Ovary (tissue), 9 donors: ENCODE results near the gene KCNQ4. TPM values are rescaled to one million over a fixed set of nuclear protein-coding genes. Genes with fewer than 3 reads are reported as not detected.

ENCODE experiments used
- DNase-seq, 5 donors: peaks; one replicate each; pipeline ENCODE4 v3.0.0-alpha.2; 2019 to 2020
- H3K27ac ChIP-seq, 2 donors: fragments of 200-600 bp; one replicate each; pipeline versions ENCODE4 v1.5.1 to v1.8.0; 2019 to 2022
- H3K27me3 ChIP-seq: fragments of 200-600 bp; one replicate; pipeline ENCODE4 v1.8.0; 2022
- H3K36me3 ChIP-seq: fragments of 200-600 bp; sonication (generic); one replicate; pipeline ENCODE4 v1.5.1; 2019
- H3K4me1 ChIP-seq: one replicate; pipeline ENCODE4 v1.8.1; 2013; ENCODE audit warnings: mild to moderate bottlenecking, moderate library complexity; ENCODE audit not compliant: insufficient read depth
- H3K4me3 ChIP-seq: fragments of 200-600 bp; sonication (generic); one replicate; pipeline ENCODE4 v1.5.1; 2017
- H3K9me3 ChIP-seq, 2 donors: fragments of 200-600 bp in 1 of 2; sonication (generic) in 1 of 2; one replicate each; pipeline versions ENCODE4 v1.5.1 to v1.8.1; 2013 to 2019; ENCODE audit warnings: mild to moderate bottlenecking in 1 of 2, moderate library complexity in 1 of 2
- EP300 ChIP-seq: sonication (generic); formaldehyde crosslinking; IDR thresholded peaks from one replicate; pipeline ENCODE4 v1.6.1; 2017; ENCODE audit warnings: antibody characterized with exemption
- POLR2A ChIP-seq: fragments of 450-650 bp; IDR thresholded peaks from one replicate; pipeline ENCODE4 v1.6.1; 2017; ENCODE audit warnings: antibody characterized with exemption, mild to moderate bottlenecking, moderate library complexity
- WGBS, 3 donors: extraction: QIAGEN DNeasy Blood & Tissue Kit in 1 of 3; methylation state at CpG; one replicate each; pipeline versions ENCODE4 v1.1.5 to v1.1.7; 2013 to 2017; 5-methylcytosine and 5-hydroxymethylcytosine counted together
- intact Hi-C, 4 donors: fragments of 100-400 bp; cut with DNase I; formaldehyde crosslinking; loops; one replicate each; pipeline versions ENCODE4 v1.11.0 to v1.15.1; 2022 to 2023
- polyA plus RNA-seq, 2 donors: library from polyadenylated mRNA; stranded (reverse); fragments of 200-250 nt in 1 of 2; fragments of 350-450 nt in 1 of 2; fragmentation: Illumina TruSeq in 1 of 2; extraction: RNeasy Lipid Tissue Mini Kit (QIAGEN cat#74804) in 1 of 2; gene quantifications; one replicate each; pipeline ENCODE4 v1.2.3, GENCODE V29; 2013 to 2014
- total RNA-seq, 7 donors: library from RNA; depleted of rRNA in 2 of 7; stranded (reverse); fragments of >200 nt in 2 of 7; fragmentation: NEBNext Ultra II Directional in 3 of 7; extraction: Animal tissue kit (Norgen Biotek cat#: 25700) in 3 of 7; gene quantifications; one replicate each; pipeline versions ENCODE4 v1.1.0 to v1.2.4, GENCODE V29; 2016 to 2023
- TF ChIP-seq, protein P1 (sequence below), 3 donors: fragments of 450-650 bp in 2 of 3; fragments of 200-600 bp in 1 of 3; IDR thresholded peaks; one replicate each; pipeline versions ENCODE4 v1.5.1 to v1.8.0; 2016 to 2022; ENCODE audit warnings: antibody characterized with exemption in 3 of 3, mild to moderate bottlenecking in 1 of 3
- donor health status: DM: no; HTN: no; CAD: no; lungs with moderate emphysema.
- donor health status: DM: no; HTN: no; CAD: no.
- donor health status: Bipolar disorder and iron deficiency.
- donor health status: DM: yes; HTN: yes; CAD: no.
- donor health status: DM: no; HTN: no; CAD: no.
- donor health status: DM: yes; HTN: yes; CAD: no.

KCNQ4 gene
- total and polyA plus RNA-seq, 9 donors, result 0.36 to 3.1 (median 0.84) TPM

DNA sequence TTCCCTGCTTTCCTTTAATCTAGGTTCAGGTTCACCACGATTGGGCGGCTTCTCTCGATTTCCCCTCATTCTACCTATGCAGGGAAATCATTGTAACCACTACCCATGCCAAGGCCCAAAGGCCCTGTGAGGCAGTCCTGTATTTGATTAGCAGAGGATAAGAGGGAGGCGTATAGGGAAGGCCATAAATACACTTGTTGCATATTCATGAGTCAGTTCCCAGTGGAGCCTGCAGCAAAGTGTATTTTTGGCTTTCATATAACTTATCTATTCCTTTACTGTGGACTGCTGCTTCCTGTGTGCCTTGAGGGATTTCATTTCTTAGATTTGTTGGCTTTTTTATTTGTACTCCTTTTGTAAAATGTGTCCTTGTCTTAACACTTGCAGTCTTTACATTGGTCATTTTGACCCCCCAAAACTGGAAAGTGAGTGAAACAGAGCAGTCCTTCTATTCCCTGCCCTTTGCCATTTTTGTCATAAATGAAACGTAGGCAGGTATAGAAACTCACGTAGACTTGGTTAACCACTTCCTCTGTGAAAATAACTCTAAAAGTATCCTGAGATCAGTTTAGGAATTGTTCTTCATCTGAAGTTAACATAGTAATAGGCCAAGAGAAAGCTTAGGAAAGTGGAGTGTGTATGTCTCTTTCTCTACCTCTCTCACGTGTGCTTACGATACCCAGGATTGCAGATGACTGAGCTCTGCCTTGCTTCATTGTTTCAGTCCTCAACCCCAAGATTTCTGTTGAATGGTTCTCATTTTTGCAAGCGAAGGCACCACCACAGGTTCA is 19.6 kb upstream of the KCNQ4 start:
- Histone ChIP-seq H3K4me1 (no peaks in the 10 kb centered on the region), H3K27ac (no peak overlapping the region), H3K9me3 (no peaks in the 10 kb centered on the region), H3K4me3 (no peak overlapping the region), H3K36me3 (no peaks in the 10 kb centered on the region), H3K27me3 (no peaks in the 10 kb centered on the region)
- 89 to 90% (median 89%) methylated on average over 9 of the region's 9 CpGs for WGBS, 3 donors
- TF ChIP-seq EP300 (no peak), POLR2A (no peak)
- TF ChIP-seq, protein P1, sequence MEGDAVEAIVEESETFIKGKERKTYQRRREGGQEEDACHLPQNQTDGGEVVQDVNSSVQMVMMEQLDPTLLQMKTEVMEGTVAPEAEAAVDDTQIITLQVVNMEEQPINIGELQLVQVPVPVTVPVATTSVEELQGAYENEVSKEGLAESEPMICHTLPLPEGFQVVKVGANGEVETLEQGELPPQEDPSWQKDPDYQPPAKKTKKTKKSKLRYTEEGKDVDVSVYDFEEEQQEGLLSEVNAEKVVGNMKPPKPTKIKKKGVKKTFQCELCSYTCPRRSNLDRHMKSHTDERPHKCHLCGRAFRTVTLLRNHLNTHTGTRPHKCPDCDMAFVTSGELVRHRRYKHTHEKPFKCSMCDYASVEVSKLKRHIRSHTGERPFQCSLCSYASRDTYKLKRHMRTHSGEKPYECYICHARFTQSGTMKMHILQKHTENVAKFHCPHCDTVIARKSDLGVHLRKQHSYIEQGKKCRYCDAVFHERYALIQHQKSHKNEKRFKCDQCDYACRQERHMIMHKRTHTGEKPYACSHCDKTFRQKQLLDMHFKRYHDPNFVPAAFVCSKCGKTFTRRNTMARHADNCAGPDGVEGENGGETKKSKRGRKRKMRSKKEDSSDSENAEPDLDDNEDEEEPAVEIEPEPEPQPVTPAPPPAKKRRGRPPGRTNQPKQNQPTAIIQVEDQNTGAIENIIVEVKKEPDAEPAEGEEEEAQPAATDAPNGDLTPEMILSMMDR (IDR thresholded peaks at IDR 0.05), result no peak
- intact Hi-C loops, result no loop called here
- DNase-seq, result no peak

DNA sequence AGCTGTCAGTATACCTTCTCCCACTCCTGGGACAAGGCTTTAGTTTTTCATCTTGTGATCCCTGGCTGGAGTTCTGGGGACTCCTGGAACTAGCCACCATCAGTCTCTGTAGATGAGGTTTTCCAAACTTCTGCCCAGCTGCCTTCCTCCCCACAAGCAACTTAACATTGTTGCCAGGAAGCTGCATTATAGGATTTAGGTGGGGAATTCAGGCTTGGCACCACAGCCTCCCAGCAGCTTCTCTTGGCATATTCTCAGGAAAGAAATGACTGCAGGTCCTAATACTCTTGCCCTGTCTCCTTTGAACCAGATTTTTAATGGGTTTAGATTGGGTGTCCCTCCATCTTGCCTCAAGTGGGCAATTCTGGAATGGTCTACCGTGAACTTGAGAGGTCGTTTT is 18.6 kb upstream of the KCNQ4 start:
- H3K27me3 ChIP-seq, result no peaks in the 10 kb centered on the region
- no peak overlapping the region for H3K27ac ChIP-seq
- TF ChIP-seq POLR2A (no peak), EP300 (no peak)
- TF ChIP-seq, protein P1 (IDR thresholded peaks at IDR 0.05), result no peak
- intact Hi-C loops, result no loop called here
- H3K4me3 ChIP-seq, result no peak overlapping the region
- no peak for DNase-seq
- no peaks in the 10 kb centered on the region for H3K36me3 ChIP-seq
- no peaks in the 10 kb centered on the region for H3K9me3 ChIP-seq
- WGBS, 3 donors, result 69 to 88% (median 80%) methylated on average over 2 of the region's 2 CpGs
- H3K4me1 ChIP-seq, result no peaks in the 10 kb centered on the region

DNA sequence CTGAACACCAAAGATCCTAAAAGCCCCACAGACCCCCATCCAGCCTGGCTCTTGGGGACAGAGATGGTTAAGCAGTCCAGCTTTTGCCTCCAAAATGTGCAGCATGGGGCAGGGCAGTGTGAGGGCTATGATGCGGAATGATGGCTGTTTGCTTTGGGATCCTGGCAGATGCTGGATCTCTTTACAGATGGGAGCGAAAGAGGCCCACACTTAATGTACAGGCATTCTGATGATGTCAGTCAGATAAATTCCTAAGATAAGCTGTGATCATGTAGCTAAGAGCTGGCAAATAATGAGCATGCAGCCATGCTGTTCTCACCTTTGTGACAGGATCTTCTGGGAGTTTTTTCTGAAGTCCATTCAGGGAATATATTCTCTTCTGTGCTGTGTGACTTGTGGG is 17.6 kb upstream of the KCNQ4 start:
- Histone ChIP-seq H3K36me3 (no peaks in the 10 kb centered on the region), H3K4me1 (no peaks in the 10 kb centered on the region), H3K4me3 (no peak overlapping the region), H3K9me3 (no peaks in the 10 kb centered on the region), H3K27ac (no peak overlapping the region), H3K27me3 (no peaks in the 10 kb centered on the region)
- TF ChIP-seq EP300 (no peak), POLR2A (no peak)
- TF ChIP-seq, protein P1 (IDR thresholded peaks at IDR 0.05), result no peak
- no peak for DNase-seq
- intact Hi-C loops, result no loop called here
- WGBS, 3 donors, result 96 to 100% (median 96%) methylated on average over 2 of the region's 2 CpGs

DNA sequence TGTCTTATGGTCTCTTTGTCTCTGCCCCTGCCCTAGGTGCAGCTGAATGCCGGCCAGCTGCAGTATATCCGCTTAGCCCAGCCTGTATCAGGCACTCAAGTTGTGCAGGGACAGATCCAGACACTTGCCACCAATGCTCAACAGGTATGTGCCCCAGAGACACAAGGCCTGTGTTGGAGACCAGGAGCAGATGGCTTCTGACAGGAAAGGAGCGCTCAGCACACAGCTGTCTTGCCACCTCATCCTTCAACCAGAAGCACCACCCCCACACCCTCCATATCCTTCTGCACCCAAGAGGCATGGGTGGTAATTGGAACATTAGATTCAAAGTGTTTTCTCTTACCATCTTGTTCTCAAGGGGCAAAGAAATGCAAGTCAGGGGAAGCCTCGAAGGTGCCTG is 17.0 kb upstream of the KCNQ4 start:
- H3K27ac ChIP-seq, result no peak overlapping the region
- TF ChIP-seq POLR2A (no peak), EP300 (no peak)
- TF ChIP-seq, protein P1 (IDR thresholded peaks at IDR 0.05), result no peak
- no peaks in the 10 kb centered on the region for H3K36me3 ChIP-seq
- no peaks in the 10 kb centered on the region for H3K27me3 ChIP-seq
- intact Hi-C loops, result no loop called here
- H3K4me1 ChIP-seq, result no peaks in the 10 kb centered on the region
- DNase-seq, result no peak
- 92 to 97% (median 94%) methylated on average over 4 of the region's 4 CpGs for WGBS, 3 donors
- H3K4me3 ChIP-seq, result no peak overlapping the region
- no peaks in the 10 kb centered on the region for H3K9me3 ChIP-seq
